SH-SY5Y (cell line): ENCODE data around the gene SETD1B.

Experiments used
- GATA2 ChIP-seq: IDR thresholded peaks from 2 replicates; pipeline ENCODE4 v1.6.1; 2011; ENCODE audit warnings: mild to moderate bottlenecking, low read depth, low read length
- GATA3 ChIP-seq: IDR thresholded peaks from 2 replicates; pipeline ENCODE4 v1.6.1; 2011; ENCODE audit warnings: low read depth, mild to moderate bottlenecking, low read length, moderate library complexity

The SETD1B gene

GRCh38 chr12:121857322-121858246 lies 53.8 kb downstream of the SETD1B start:
- TF ChIP-seq GATA2 (no peak), GATA3 (no peak)

- TF ChIP-seq GATA2 (no peak), GATA3 (no peak)
Measured at GRCh38 chr12:121858318-121858661, 54.5 kb downstream of the SETD1B start.

GRCh38 chr12:121858662-121859572 lies 55.1 kb downstream of the SETD1B start, which contains the start of gene HPD:
Gene HPD, minus strand, starts transcription at chr12:121858859. Its CDS starts 36 bp downstream, at chr12:121858823.
- TF ChIP-seq GATA2 = no peak
- no peak for TF ChIP-seq GATA3

- TF ChIP-seq GATA3 = no peak
- no peak for TF ChIP-seq GATA2
Measured at GRCh38 chr12:121860257-121860656, 56.4 kb downstream of the SETD1B start.

GRCh38 chr12:121861636-121862254 lies 57.9 kb downstream of the SETD1B start:
- no peak for TF ChIP-seq GATA3
- TF ChIP-seq GATA2 = peak; percentile 63

- TF ChIP-seq GATA3 = no peak
- TF ChIP-seq GATA2 = no peak
Measured at GRCh38 chr12:121866331-121866730, 62.5 kb downstream of the SETD1B start.

- TF ChIP-seq GATA3 (no peak), GATA2 (no peak)
Measured at GRCh38 chr12:121871467-121871866, 67.7 kb downstream of the SETD1B start.

- no peak for TF ChIP-seq GATA2
- no peak for TF ChIP-seq GATA3
Measured at GRCh38 chr12:121872546-121873215, 68.9 kb downstream of the SETD1B start.

- no peak for TF ChIP-seq GATA3
- no peak for TF ChIP-seq GATA2
Measured at GRCh38 chr12:121873216-121873569, 69.4 kb downstream of the SETD1B start.

- TF ChIP-seq GATA2 (no peak), GATA3 (no peak)
Measured at GRCh38 chr12:121874071-121874470, 70.3 kb downstream of the SETD1B start.

GRCh38 chr12:121875582-121875981 lies 71.8 kb downstream of the SETD1B start:
- TF ChIP-seq GATA3 (no peak), GATA2 (no peak)
